ENCODE data around the gene DPYSL4.

The DPYSL4 gene

GRCh38 chr10:132238371-132239125 lies 51.8 kb downstream of the DPYSL4 start:
- WGBS (ENCODE audit: insufficient coverage, insufficient read length): no CpG with 5 or more reads among the region's 17 CpGs
- H3K9me3 ChIP-seq (ENCODE audit: control insufficient read depth, insufficient read depth, low read length): no peaks in the 10 kb centered on the region
- H3K27ac ChIP-seq (ENCODE audit: low read length): no peak overlapping the region
- no peaks in the 10 kb centered on the region for H3K27me3 ChIP-seq (ENCODE audit: control insufficient read depth, insufficient read depth, low read length)
- DNase-seq (ENCODE audit: low read depth, low spot score): no peak
- no peaks in the 10 kb centered on the region for H3K4me1 ChIP-seq (ENCODE audit: control insufficient read depth, insufficient read depth, low read length)
- H3K4me3 ChIP-seq (ENCODE audit: low read length): no peak overlapping the region
- no peaks in the 10 kb centered on the region for H3K36me3 ChIP-seq (ENCODE audit: control insufficient read depth, insufficient read depth, low read length)

GRCh38 chr10:132239126-132240031 lies 52.6 kb downstream of the DPYSL4 start:
- no peaks in the 10 kb centered on the region for H3K4me1 ChIP-seq (ENCODE audit: control insufficient read depth, insufficient read depth, low read length)
- DNase-seq (ENCODE audit: low read depth, low spot score): no peak
- WGBS (ENCODE audit: insufficient coverage, insufficient read length): no CpG with 5 or more reads among the region's 29 CpGs
- H3K27me3 ChIP-seq (ENCODE audit: control insufficient read depth, insufficient read depth, low read length): no peaks in the 10 kb centered on the region
- no peaks in the 10 kb centered on the region for H3K36me3 ChIP-seq (ENCODE audit: control insufficient read depth, insufficient read depth, low read length)
- H3K9me3 ChIP-seq (ENCODE audit: control insufficient read depth, insufficient read depth, low read length): no peaks in the 10 kb centered on the region
- H3K4me3 ChIP-seq (ENCODE audit: low read length): no peak overlapping the region
- no peak overlapping the region for H3K27ac ChIP-seq (ENCODE audit: low read length)

GRCh38 chr10:132240156-132240555 lies 53.4 kb downstream of the DPYSL4 start:
- H3K9me3 ChIP-seq (ENCODE audit: control insufficient read depth, insufficient read depth, low read length): no peaks in the 10 kb centered on the region
- no peaks in the 10 kb centered on the region for H3K27me3 ChIP-seq (ENCODE audit: control insufficient read depth, insufficient read depth, low read length)
- no CpG with 5 or more reads among the region's 15 CpGs for WGBS (ENCODE audit: insufficient coverage, insufficient read length)
- no peak for DNase-seq (ENCODE audit: low read depth, low spot score)
- H3K4me1 ChIP-seq (ENCODE audit: control insufficient read depth, insufficient read depth, low read length): no peaks in the 10 kb centered on the region
- no peak overlapping the region for H3K4me3 ChIP-seq (ENCODE audit: low read length)
- H3K36me3 ChIP-seq (ENCODE audit: control insufficient read depth, insufficient read depth, low read length): no peaks in the 10 kb centered on the region
- H3K27ac ChIP-seq (ENCODE audit: low read length): no peak overlapping the region

- WGBS (ENCODE audit: insufficient coverage, insufficient read length): no CpG with 5 or more reads among the region's 16 CpGs
- DNase-seq (ENCODE audit: low read depth, low spot score): no peak
- Histone ChIP-seq H3K4me3 (ENCODE audit: low read length) (no peak overlapping the region), H3K4me1 (ENCODE audit: control insufficient read depth, insufficient read depth, low read length) (no peaks in the 10 kb centered on the region), H3K36me3 (ENCODE audit: control insufficient read depth, insufficient read depth, low read length) (no peaks in the 10 kb centered on the region), H3K27ac (ENCODE audit: low read length) (no peak overlapping the region), H3K27me3 (ENCODE audit: control insufficient read depth, insufficient read depth, low read length) (no peaks in the 10 kb centered on the region), H3K9me3 (ENCODE audit: control insufficient read depth, insufficient read depth, low read length) (no peaks in the 10 kb centered on the region)
Observed at GRCh38 chr10:132240581-132240980, 53.8 kb downstream of the DPYSL4 start.

GRCh38 chr10:132241086-132241485 lies 54.3 kb downstream of the DPYSL4 start:
- H3K4me1 ChIP-seq (ENCODE audit: control insufficient read depth, insufficient read depth, low read length): no peaks in the 10 kb centered on the region
- H3K9me3 ChIP-seq (ENCODE audit: control insufficient read depth, insufficient read depth, low read length): no peaks in the 10 kb centered on the region
- H3K36me3 ChIP-seq (ENCODE audit: control insufficient read depth, insufficient read depth, low read length): no peaks in the 10 kb centered on the region
- H3K4me3 ChIP-seq (ENCODE audit: low read length): no peak overlapping the region
- H3K27ac ChIP-seq (ENCODE audit: low read length): no peak overlapping the region
- DNase-seq (ENCODE audit: low read depth, low spot score): no peak
- no peaks in the 10 kb centered on the region for H3K27me3 ChIP-seq (ENCODE audit: control insufficient read depth, insufficient read depth, low read length)
- no CpG with 5 or more reads among the region's 13 CpGs for WGBS (ENCODE audit: insufficient coverage, insufficient read length)

GRCh38 chr10:132241496-132241895 lies 54.7 kb downstream of the DPYSL4 start:
- Histone ChIP-seq H3K36me3 (ENCODE audit: control insufficient read depth, insufficient read depth, low read length) (no peaks in the 10 kb centered on the region), H3K27me3 (ENCODE audit: control insufficient read depth, insufficient read depth, low read length) (no peaks in the 10 kb centered on the region), H3K4me1 (ENCODE audit: control insufficient read depth, insufficient read depth, low read length) (no peaks in the 10 kb centered on the region; the same call in 1 of the 2 replicates), H3K4me3 (ENCODE audit: low read length) (no peak overlapping the region), H3K9me3 (ENCODE audit: control insufficient read depth, insufficient read depth, low read length) (no peaks in the 10 kb centered on the region), H3K27ac (ENCODE audit: low read length) (no peak overlapping the region)
- DNase-seq (ENCODE audit: low read depth, low spot score): no peak
- no CpG with 5 or more reads among the region's 15 CpGs for WGBS (ENCODE audit: insufficient coverage, insufficient read length)

DNA sequence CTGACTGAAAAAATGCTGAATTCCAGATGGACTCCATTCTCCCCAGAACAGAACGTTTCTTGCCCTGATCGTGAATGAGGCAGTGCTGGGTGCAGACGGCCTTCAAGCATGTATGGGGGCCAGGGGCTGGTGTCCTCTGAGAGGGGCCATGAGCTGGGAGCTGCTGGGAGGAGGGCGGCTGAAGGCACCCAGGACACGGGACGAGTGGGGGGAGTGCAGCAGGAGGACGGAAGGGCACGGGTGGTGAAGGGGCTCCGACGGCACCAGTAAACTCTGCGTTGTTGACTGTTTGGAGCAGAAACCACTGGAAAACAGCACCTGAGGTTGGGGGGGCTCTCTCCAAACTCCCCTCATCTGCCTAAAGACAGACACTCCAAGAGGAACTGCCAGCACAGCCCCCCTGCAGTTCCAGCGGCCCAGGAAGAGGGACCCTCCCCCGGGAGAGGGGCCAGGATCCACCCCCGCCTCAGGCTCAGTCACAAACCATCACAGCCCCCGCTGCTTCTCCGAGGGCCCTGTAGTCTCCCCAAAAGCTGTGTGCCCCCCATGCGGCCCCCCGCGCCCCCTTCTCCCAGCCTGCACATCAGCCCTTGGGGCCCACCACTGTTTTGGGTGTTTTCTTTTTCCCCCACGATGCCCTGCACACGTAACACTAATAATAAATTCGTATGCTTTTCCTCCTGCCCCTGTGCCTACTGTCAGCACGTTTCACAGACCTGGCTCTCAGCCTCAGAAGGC lies 55.5 kb downstream of the DPYSL4 start:
- WGBS (ENCODE audit: insufficient coverage, insufficient read length): no CpG with 5 or more reads among the region's 23 CpGs
- Histone ChIP-seq H3K4me1 (ENCODE audit: control insufficient read depth, insufficient read depth, low read length) (no peaks in the 10 kb centered on the region; the same call in 1 of the 2 replicates), H3K9me3 (ENCODE audit: control insufficient read depth, insufficient read depth, low read length) (no peaks in the 10 kb centered on the region), H3K27me3 (ENCODE audit: control insufficient read depth, insufficient read depth, low read length) (no peaks in the 10 kb centered on the region), H3K36me3 (ENCODE audit: control insufficient read depth, insufficient read depth, low read length) (no peaks in the 10 kb centered on the region), H3K27ac (ENCODE audit: low read length) (no peak overlapping the region), H3K4me3 (ENCODE audit: low read length) (no peak overlapping the region)
- no peak for DNase-seq (ENCODE audit: low read depth, low spot score)

- Histone ChIP-seq H3K4me1 (ENCODE audit: control insufficient read depth, insufficient read depth, low read length) (no peaks in the 10 kb centered on the region; the same call in 1 of the 2 replicates), H3K27me3 (ENCODE audit: control insufficient read depth, insufficient read depth, low read length) (no peaks in the 10 kb centered on the region), H3K36me3 (ENCODE audit: control insufficient read depth, insufficient read depth, low read length) (no peaks in the 10 kb centered on the region), H3K9me3 (ENCODE audit: control insufficient read depth, insufficient read depth, low read length) (no peaks in the 10 kb centered on the region), H3K4me3 (ENCODE audit: low read length) (no peak overlapping the region), H3K27ac (ENCODE audit: low read length) (no peak overlapping the region)
- DNase-seq (ENCODE audit: low read depth, low spot score): no peak
- WGBS (ENCODE audit: insufficient coverage, insufficient read length): no CpG with 5 or more reads among the region's 12 CpGs
Observed at GRCh38 chr10:132243141-132243540, 56.4 kb downstream of the DPYSL4 start.

GRCh38 chr10:132243626-132244025 lies 56.9 kb downstream of the DPYSL4 start:
- Histone ChIP-seq H3K27ac (ENCODE audit: low read length) (no peak overlapping the region), H3K36me3 (ENCODE audit: control insufficient read depth, insufficient read depth, low read length) (no peaks in the 10 kb centered on the region), H3K27me3 (ENCODE audit: control insufficient read depth, insufficient read depth, low read length) (no peaks in the 10 kb centered on the region), H3K4me3 (ENCODE audit: low read length) (no peak overlapping the region), H3K9me3 (ENCODE audit: control insufficient read depth, insufficient read depth, low read length) (no peaks in the 10 kb centered on the region), H3K4me1 (ENCODE audit: control insufficient read depth, insufficient read depth, low read length) (peaks cover 2% of the 10 kb centered on the region; the same call in 1 of the 2 replicates)
- no CpG with 5 or more reads among the region's 11 CpGs for WGBS (ENCODE audit: insufficient coverage, insufficient read length)
- no peak for DNase-seq (ENCODE audit: low read depth, low spot score)

DNA sequence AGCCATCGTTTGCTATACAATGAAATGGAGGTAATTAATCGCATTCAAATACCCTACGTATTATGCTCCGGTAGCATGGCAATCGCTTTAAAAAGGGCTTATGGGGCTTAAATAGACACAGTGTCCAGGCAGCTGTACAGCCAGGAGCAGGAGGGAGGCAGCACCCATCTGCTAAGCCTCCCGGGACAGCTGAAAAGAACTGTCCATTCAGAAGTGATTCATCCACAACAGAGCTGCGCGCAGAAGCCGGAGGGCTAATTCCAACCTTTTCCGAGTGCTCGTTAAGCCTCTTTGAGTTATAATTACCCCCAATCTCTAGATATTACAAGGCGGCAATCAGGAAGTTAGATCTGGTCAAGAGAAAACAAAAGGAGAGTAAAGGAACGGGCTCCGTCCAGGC lies 58.3 kb downstream of the DPYSL4 start:
- Histone ChIP-seq H3K4me3 (ENCODE audit: low read length) (no peak overlapping the region), H3K4me1 (ENCODE audit: control insufficient read depth, insufficient read depth, low read length) (peaks cover 4% of the 10 kb centered on the region; the same call in 1 of the 2 replicates), H3K9me3 (ENCODE audit: control insufficient read depth, insufficient read depth, low read length) (no peaks in the 10 kb centered on the region), H3K27ac (ENCODE audit: low read length) (no peak overlapping the region), H3K36me3 (ENCODE audit: control insufficient read depth, insufficient read depth, low read length) (no peaks in the 10 kb centered on the region), H3K27me3 (ENCODE audit: control insufficient read depth, insufficient read depth, low read length) (no peaks in the 10 kb centered on the region)
- WGBS (ENCODE audit: insufficient coverage, insufficient read length): no CpG with 5 or more reads among the region's 14 CpGs
- DNase-seq (ENCODE audit: low read depth, low spot score): no peak

Measured in iPS DF 6.9 (cell line).